Mammary epithelial cell (primary cell): ENCODE results near the gene FASN.

Source experiments
- CTCF ChIP-seq, 2 donors: IDR thresholded peaks in 1 of 2; conservative IDR thresholded peaks in 1 of 2; 2 replicates each; pipeline ENCODE4 v1.5.1; 2011 to 2012; ENCODE audit warnings: inconsistent platforms in 2 of 2, low read length in 2 of 2, mild to moderate bottlenecking in 2 of 2, control low read depth in 1 of 2, low read depth in 1 of 2; ENCODE audit not compliant: insufficient read depth in 1 of 2; ENCODE audit errors: extremely low read depth in 1 of 2
- EZH2 ChIP-seq: IDR thresholded peaks from 2 replicates; pipeline ENCODE4 v1.6.1; 2012; ENCODE audit warnings: low read length, inconsistent platforms, borderline replicate concordance

DNA sequence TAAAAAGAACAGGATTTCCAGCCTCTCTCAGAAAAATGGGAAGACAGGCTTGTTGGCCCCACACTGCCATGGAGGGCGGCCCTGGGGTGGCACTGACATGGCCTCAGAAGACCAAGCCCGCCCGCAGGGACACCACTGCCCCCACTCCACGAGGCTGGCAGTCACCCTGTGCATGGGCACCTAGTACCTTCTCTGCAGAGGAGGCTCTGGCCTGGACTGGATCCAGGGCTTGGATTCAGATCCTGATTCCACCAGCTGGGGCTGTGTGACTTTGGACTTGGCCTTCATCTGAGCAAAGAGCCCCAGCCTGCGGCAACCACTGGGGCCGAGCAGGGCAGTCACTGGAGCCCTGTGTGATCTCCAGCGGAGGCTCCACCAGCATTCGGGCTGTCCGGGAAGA, 16.8 kb upstream of the FASN start:
- no peak for TF ChIP-seq CTCF (conservative IDR thresholded peaks at IDR 0.05 in 1 of 2, IDR thresholded peaks at IDR 0.05 in 1 of 2; ENCODE audit: extremely low read depth in 1 of 2, insufficient read depth in 1 of 2, low read depth in 1 of 2, low read length in 2 of 2)
- no peak for TF ChIP-seq EZH2
